Measurements from ENCODE around the gene RNASE8. TPM values are rescaled to one million over a fixed set of nuclear protein-coding genes. Genes with fewer than 3 reads are reported as not detected.

Gene RNASE8
- total and polyA plus RNA-seq, 2 experiments from 2014 or later = not detected

DNA sequence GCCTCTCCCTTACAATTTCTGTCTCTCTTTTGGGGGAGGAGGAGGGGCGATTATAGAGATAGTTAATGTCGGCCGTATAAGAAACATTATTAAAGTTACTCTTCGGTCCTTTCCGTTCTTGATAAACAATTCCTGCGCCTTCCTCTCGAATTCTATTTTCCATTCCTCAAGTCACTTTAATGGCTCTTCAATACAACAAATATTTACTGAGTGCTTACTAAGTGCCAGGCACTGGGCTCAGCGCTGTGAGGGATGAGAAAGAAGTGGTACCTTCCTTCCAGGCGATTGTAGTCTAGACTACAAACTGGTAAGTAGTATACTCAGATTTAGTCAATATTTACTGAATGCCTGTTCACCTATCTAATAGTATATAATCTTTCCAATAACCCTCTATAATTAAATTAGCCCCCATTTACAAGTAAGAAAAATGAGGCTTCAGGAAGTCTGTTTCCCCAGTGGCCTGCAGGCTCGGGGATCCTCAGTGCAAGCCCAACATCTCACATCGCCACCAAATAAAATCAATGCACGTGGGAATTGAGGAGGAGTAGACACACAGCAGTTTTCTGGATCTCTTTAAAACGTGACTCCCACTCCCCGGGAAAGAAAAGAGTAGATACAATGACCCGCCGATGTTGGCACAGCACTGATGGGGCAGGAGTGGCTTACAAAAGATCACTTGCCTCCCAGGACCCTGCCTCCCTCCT is 41.4 kb downstream of the RNASE8 start:
- DNase-seq (ENCODE audit: low spot score) = no peak
- Histone ChIP-seq H3K4me2 (peak overlapping the region; percentile 75), H3K36me3 (replicated peaks; ENCODE audit: insufficient read depth, low read depth) (no peaks in the 10 kb centered on the region), H3K4me1 (ENCODE audit: insufficient read depth) (peaks cover 44% of the 10 kb centered on the region), H2AFZ (peak overlapping the region; percentile 55), H3K79me2 (peaks cover 42% of the 10 kb centered on the region), H3K4me3 (peak overlapping the region; percentile 47), H3K9me3 (ENCODE audit: low read depth) (no peaks in the 10 kb centered on the region), H4K20me1 (ENCODE audit: insufficient read depth, poor library complexity, severe bottlenecking) (peaks cover 5% of the 10 kb centered on the region), H3K27ac (peak overlapping the region; percentile 88), H3K9me2 (replicated peaks; ENCODE audit: insufficient read depth) (no peaks in the 10 kb centered on the region), H3K27me3 (no peaks in the 10 kb centered on the region)
- 14% methylated on average over 16 of the region's 16 CpGs for WGBS (ENCODE audit: low lambda C conversion rate, missing lambda C conversion rate)
- TF ChIP-seq EZH2 (IDR thresholded peaks at IDR 0.05; ENCODE audit: borderline replicate concordance) (no peak), EZH2phosphoT487 (IDR thresholded peaks at IDR 0.05; ENCODE audit: low read depth, severe bottlenecking, unreplicated experiment) (no peak)
- TF ChIP-seq, protein P1, sequence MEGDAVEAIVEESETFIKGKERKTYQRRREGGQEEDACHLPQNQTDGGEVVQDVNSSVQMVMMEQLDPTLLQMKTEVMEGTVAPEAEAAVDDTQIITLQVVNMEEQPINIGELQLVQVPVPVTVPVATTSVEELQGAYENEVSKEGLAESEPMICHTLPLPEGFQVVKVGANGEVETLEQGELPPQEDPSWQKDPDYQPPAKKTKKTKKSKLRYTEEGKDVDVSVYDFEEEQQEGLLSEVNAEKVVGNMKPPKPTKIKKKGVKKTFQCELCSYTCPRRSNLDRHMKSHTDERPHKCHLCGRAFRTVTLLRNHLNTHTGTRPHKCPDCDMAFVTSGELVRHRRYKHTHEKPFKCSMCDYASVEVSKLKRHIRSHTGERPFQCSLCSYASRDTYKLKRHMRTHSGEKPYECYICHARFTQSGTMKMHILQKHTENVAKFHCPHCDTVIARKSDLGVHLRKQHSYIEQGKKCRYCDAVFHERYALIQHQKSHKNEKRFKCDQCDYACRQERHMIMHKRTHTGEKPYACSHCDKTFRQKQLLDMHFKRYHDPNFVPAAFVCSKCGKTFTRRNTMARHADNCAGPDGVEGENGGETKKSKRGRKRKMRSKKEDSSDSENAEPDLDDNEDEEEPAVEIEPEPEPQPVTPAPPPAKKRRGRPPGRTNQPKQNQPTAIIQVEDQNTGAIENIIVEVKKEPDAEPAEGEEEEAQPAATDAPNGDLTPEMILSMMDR (IDR thresholded peaks at IDR 0.05; ENCODE audit: poor library complexity) = no peak

DNA sequence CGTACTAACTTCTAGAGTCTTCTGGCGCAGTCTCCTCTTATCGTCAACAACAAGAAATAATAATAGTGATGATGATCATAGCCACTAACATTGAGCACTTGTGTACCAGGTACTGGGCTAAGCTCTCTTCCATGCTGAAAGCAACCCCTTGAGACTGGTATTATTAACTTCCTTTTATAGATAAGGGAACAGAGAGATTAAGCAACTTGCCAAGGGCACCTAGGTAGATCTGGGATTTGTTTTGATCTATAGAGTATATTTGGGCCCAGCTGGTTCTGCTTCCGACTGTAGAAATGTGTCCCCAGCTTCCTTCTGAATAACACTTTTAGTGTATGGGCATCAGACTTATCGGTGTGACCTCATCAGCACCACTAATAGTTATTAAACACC is 42.0 kb downstream of the RNASE8 start:
- Histone ChIP-seq H3K9me3 (ENCODE audit: low read depth) (no peaks in the 10 kb centered on the region), H3K4me1 (ENCODE audit: insufficient read depth) (peaks cover 39% of the 10 kb centered on the region), H3K9me2 (replicated peaks; ENCODE audit: insufficient read depth) (no peaks in the 10 kb centered on the region), H3K36me3 (replicated peaks; ENCODE audit: insufficient read depth, low read depth) (no peaks in the 10 kb centered on the region), H4K20me1 (ENCODE audit: insufficient read depth, poor library complexity, severe bottlenecking) (peaks cover 5% of the 10 kb centered on the region), H3K79me2 (peaks cover 41% of the 10 kb centered on the region), H3K4me3 (no peak overlapping the region), H2AFZ (no peak overlapping the region), H3K27me3 (no peaks in the 10 kb centered on the region), H3K4me2 (peak overlapping the region; percentile 75), H3K27ac (peak overlapping the region; percentile 88)
- TF ChIP-seq, protein P1 (IDR thresholded peaks at IDR 0.05; ENCODE audit: poor library complexity) = no peak
- TF ChIP-seq EZH2phosphoT487 (IDR thresholded peaks at IDR 0.05; ENCODE audit: low read depth, severe bottlenecking, unreplicated experiment) (no peak), EZH2 (IDR thresholded peaks at IDR 0.05; ENCODE audit: borderline replicate concordance) (no peak)
- 77% methylated on average over 5 of the region's 5 CpGs for WGBS (ENCODE audit: low lambda C conversion rate, missing lambda C conversion rate)
- DNase-seq (ENCODE audit: low spot score) = no peak

DNA sequence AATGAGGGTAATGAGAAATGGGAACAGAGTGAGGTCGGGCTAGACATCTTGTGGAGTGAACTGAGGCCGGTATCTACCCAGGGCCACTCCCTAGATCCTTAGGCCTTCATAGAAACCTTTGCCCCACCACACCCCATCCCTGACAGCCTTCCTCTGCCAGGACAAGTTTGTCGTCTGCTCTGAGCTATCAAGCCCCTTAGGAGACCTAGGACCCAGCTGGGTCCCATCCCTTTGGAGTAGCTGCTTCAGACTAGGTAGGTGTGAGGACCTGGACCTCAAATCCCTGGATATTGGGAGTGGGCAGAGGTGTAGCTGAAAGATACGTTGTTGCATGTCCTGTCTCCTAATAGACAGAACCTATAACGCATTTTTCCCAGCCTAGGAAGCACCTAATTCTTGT is 43.3 kb downstream of the RNASE8 start, which contains the start of gene TMEM253:
TSS of gene TMEM253 (plus strand) at position 136 of the 400 bp plus-strand sequence. CDS start 278 bp downstream, outside the sequence.
- no peak for DNase-seq (ENCODE audit: low spot score)
- H3K9me2 ChIP-seq (replicated peaks; ENCODE audit: insufficient read depth) = no peaks in the 10 kb centered on the region
- no peak within 1 kb of the TSS for H2AFZ ChIP-seq
- no peaks in the 10 kb centered on the region for H4K20me1 ChIP-seq (ENCODE audit: insufficient read depth, poor library complexity, severe bottlenecking)
- no peak within 1 kb of the TSS for H3K4me3 ChIP-seq
- peak within 1 kb of the TSS; percentile 99 for H3K27ac ChIP-seq
- H3K79me2 ChIP-seq = peaks cover 29% of the 10 kb centered on the region
- H3K36me3 ChIP-seq (replicated peaks; ENCODE audit: insufficient read depth, low read depth) = no peaks in the 10 kb centered on the region
- H3K9me3 ChIP-seq (ENCODE audit: low read depth) = no peaks in the 10 kb centered on the region
- no peaks in the 10 kb centered on the region for H3K27me3 ChIP-seq
- 82% methylated on average over 5 of the region's 5 CpGs for WGBS (ENCODE audit: low lambda C conversion rate, missing lambda C conversion rate)
- TF ChIP-seq EZH2phosphoT487 (IDR thresholded peaks at IDR 0.05; ENCODE audit: low read depth, severe bottlenecking, unreplicated experiment) (no peak), EZH2 (IDR thresholded peaks at IDR 0.05; ENCODE audit: borderline replicate concordance) (no peak)
- TF ChIP-seq, protein P1 (IDR thresholded peaks at IDR 0.05; ENCODE audit: poor library complexity) = no peak
- peak within 1 kb of the TSS; percentile 75 for H3K4me2 ChIP-seq
- peaks cover 42% of the 10 kb centered on the region for H3K4me1 ChIP-seq (ENCODE audit: insufficient read depth)
